Glomerular endothelial cell (primary cell): ENCODE data around the gene REEP6. TPM values are rescaled to one million over a fixed set of nuclear protein-coding genes. Genes with fewer than 3 reads are reported as not detected.
"Not testable (repeated sequence)": the region's sequence is repeated elsewhere in the genome, so short reads cannot be mapped to it uniquely, and the experiment has no call there.

ENCODE experiments used
- DNase-seq: peaks from one replicate; pipeline ENCODE4 v3.0.0-alpha.2; 2011; ENCODE audit warnings: low read depth, low spot score; ENCODE audit errors: extremely low read depth
- total RNA-seq: library from RNA; depleted of rRNA; stranded (reverse); fragments of >200 nt; gene quantifications from 2 replicates; pipeline ENCODE4 v1.2.3, GENCODE V29; 2015

The REEP6 gene
- total RNA-seq, 1 donor from 2014 or later: 4.3 TPM

DNA sequence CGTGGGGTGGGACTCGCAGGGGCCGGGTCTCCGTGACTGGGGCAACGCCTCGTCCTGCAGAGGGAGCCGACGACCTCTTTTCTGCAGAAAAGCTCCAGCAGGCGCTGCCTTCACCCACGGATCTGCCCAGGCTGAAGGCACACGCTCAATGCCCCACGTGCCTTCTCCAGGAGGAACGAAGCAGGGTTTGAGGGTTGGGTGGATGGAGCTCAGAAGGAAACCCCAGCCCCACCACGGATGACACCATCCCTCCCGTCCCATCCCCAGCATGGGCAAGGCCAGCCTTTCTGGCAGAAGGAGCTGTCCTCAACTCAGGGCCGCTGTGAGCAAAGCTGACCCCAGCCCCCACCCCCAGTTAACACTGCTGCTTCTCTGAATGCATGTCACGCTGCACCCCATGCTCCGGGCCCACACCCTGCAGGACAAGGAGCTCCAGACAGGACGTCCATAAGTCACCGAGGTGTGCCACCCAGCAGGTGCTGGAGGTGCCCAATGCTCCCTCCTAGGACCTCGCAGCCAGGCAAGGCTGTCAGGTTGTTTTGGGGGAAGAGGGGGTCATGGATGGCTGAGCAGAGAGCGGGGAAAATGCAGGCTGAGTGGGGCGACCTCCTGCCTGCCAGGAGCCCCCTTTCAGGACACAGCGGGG is 19.3 kb upstream of the REEP6 start:
- DNase-seq: no peak

DNA sequence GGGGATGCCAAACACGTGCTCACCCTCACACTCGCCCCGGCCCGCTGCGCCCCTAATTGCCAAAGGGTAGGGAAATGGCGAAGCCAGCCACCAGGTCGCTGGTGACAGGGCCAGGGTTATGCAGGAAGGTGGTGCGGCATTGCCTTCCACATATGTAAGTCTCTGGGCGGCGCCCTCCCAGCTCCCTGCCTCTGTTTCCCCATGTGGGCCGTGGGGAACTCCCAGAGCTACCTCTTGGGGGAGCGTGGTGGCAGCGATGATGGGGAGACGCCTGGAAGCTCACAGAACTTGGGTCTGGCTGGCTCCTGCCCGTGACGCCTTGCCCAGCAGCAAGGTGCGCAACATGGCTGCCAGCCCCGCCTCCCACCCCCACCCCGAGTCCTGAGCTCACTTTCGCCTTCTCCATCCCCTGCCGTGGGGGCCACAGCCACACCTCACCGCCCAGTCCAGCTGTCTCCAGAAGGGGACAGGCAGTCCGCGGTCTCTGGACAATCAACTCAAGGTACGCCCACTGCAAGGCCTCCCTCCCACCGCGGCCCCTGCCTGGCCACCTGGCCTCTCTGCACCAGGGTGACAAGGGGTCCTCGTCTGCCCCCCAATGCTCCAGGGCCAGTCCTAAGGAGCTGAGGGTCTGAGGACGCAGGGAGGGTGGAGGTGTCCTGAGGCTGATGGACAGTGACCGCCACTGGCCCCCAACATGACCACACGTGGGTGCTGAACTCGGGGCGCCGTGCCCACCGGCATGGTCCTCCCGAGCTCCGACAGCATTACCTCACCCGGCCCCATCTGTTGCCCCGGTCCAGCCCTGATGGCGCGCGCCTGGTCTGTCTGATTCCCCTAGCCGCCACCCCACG is 18.5 kb upstream of the REEP6 start:
- no peak for DNase-seq

DNA sequence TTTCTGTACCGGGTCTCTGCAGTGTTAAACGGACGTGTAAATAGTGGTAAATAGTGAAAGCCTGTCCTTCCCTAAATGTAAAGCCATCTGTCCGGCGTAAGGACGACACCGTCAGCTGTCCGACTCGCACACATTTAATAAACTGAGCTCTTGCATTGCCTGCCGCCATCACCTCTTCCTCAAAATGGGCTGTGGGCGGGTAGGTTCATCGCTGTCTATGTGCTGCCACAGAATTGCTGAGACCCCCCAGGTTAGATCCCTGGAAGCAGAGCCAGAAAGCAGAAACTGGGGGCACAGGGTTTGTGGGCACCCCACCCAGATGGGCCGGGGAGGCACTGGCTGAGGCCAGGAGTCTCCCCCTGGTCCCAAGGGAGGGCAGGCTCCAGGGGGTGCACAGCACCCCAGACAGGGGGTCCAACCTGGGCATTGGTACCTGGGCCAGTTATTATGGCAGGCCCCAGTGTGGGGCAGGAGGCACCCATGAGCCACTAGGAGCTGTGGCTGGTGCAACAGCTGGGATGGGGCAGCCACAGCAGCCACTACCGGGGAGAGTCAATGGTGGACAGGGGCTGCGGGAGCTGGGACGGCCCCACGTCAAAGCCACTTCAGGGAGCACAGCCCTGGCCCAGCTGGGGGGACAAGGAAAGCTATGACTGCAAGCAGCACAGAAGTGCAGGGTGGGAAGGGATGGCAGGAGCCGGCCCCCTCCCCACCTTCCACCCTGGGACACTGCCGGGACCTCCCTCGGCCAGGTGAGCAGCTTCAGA is 17.7 kb upstream of the REEP6 start:
- no peak for DNase-seq

DNA sequence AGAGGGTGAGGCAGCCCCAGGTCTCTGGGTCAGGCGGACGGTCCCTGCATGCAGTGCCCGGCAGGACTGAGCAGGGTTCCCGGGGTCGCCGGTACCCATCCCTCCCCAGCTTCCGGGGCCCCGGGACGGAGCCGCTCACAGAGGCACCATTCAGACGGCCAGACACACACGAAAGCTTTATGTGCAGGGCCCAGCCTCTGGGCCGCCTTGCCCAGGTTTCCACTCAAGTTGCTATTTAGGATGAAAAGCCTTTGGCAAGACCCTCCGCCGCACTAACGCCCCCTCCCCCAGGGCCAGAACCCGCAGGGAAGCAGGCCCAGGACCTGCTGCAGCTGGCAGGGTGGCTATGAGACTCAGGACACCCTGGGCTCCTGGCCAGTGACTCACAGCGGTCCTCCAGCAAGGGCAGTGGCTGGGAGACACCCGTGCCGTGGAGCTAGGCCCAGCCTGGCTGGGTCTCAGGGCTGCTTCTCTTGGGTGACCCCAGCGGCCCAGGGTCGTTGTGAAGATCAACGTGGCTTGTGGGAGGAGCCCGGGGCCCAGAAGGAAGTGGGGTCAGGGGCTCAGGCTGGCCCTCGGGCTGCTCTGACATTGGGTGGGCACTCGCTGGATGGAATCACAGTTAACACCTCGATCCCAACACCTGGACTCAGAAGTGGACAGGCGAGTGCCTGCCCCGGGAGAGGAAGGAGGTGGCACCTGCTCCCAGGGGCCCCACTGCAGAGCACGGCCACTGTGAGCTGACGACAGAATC is 16.8 kb upstream of the REEP6 start:
- no peak for DNase-seq

DNA sequence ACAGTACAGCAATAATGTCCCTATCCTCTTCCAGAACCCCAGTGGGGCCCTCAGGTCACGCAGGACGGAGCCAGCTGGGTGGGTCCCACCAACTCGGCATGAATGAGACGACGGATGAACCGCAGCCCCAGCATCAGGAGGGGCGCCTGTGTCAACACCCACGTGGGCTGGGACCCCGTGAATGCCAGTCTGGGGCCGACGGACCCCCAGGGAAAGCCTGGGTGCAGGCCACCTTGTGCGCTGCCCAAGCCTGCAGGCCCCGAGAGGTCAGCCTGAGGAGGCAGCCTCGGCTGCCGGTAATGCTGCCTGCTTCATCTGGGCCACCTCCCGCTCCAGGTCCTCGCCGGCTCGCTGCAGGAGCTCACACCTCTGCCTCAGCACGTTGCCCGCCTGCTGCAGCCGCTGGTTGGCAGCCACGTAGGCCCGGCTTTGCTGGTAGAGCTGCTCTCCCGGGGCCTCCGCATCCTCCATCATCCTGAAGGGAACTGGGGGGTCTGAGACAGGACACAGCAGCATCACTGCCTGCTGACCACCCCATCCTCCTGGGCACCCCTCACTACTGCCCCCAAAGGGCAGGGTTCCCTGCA is 16.1 kb upstream of the REEP6 start:
- DNase-seq: no peak

DNA sequence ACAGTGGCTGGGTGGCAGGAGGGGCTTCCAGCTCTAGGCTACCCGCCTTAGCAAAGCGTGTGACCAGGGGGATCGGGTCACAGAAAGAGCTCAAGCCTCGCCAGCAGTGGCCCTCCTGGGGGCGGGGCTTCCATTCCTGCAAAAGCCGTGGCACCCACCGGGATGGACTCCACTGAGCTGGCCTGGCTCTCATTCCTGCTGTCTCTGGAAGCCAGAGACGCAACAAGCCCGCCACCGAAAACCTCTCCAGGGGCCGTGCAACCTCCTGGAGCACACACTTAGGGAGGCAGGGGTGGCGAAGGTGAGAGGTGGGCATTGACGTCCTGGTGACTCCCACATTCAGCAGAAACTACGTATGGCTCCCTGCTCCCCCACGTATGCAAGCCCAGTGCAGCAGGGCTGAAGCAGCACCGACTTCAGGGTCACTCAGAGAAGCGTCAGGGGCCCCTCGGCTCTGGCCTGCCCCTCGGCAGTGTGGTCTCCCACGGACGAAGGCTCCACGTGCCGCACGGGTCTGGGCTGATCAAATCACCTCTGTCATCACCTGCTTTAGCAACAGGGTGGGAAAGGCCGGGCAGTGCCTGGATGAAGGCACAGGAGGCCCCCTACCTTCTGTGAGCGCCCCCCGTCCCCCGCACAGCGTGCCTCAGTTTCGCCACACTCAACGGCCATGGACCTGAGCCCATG is 15.1 kb upstream of the REEP6 start:
- no peak for DNase-seq

GRCh38 chr19:1477056-1477455 is 13.9 kb upstream of the REEP6 start:
- DNase-seq: not testable (repeated sequence)

DNA sequence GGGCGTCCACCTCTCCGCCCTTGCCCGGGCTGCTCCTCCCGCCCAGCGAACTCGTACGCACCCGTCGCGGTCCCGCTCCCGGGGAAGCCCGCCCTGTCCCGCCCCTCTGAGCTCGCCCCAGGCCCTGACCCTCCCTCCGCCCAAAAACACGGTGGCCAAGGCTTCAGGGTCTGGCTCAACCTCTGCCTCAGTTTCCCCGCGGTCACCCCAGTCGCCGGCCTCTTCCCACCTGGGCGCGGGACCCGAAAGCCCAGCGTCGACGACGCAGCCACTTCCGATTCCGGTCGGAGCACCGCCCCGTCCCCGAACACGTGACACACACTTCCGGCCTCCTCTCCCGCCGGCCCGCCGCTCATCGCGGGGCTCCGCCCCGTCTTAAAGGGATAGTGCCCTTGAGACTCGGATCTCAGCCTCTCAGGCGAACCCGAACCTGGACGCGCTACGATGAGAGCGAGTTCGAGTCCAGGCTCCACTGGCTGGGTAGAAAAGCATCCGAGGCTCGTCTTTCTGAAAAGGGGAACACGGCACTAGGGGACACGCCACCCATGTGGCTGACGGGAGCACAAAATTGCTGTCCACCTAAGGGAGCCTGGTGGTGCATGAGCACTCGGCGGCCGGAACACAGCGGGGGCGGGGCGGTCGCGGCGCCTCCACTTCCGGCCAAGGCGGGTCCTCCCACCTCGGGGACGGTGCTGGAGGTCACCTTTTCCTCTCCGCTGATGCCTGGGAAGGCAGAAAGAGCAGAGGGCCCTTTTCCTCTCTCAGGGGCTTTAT is 11.9 kb upstream of the REEP6 start, which contains the start of gene C19orf25:
TSS of gene C19orf25 (minus strand) at position 282 of the 774 bp plus-strand sequence. CDS start 312 bp downstream, outside the sequence.
- peak; percentile 52 for DNase-seq

DNA sequence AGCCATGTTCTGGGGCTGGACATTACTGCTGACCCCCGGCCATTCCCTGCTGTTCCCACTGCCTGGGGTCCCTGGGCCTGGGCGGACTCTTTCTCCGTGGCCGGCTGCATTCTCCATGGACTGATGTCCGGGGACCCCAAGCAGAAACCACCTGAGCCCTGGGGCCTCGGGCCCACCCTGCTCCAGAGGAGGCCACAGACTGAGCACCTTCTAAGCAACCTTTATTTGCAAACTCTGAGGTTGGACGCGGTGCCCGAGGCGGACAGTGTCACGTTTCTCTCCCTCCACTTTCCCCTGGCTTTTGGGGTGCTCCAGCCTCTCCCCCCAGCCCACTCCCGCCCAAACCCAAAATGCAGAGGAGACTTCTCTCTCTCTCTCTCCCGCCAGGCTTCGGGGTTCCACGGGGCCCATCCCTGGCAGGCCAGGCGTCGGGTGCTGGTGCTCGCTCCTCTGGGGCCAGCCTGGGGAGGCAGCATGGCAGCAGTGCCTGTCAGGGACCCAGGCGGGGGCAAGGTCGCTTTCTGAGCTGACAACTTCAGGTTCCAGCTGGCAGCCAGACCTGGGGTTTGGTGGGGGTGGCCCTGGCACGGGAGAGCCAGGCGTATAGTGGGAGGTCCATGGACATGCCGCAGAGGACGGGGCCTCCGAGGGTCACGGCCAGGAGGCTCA is 9.6 kb upstream of the REEP6 start:
- no peak for DNase-seq

GRCh38 chr19:1481893-1482360 is 9.1 kb upstream of the REEP6 start:
- no peak for DNase-seq

GRCh38 chr19:1482361-1483130 is 8.4 kb upstream of the REEP6 start:
- DNase-seq: no peak

DNA sequence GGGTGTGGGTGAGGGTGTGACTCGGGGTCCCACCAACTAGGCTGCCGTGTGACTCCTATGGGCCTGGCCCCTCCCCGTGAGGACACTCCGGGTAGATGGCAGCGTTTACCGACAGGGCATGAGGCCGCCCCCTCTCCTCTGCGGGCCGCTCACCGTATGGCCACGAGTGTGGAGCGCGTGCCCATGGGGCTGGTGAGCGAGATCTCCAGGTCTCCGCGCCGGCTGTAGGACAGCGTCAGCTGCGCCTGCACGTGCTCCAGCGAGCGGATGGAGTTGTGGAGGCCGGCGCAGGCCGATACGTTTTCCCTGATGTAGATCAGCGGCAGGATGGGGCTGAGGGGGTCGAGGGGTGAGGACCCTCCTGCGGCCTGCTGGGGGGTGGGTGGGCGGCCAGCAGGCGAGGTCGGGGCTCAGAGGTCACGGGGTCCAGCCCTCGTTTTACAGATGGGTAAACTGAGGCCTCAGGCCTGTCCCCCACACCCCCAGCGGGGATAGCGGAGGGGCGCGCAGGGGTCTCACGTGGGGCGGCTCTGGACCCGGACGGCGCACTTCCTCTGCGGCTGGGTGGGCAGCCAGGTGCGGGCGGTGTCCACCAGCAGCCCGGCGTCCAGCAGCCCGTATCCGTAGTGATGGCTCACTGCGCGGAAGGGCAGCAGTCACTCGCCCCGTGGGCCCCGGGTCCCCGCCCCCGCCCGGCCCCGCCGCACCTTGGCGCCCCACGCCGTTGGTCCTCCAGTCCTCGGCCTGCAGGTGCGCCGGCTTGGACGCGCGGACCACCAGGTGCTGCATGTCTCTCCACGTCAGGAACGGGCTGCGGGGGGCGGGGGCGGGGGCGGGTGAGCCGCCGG is 7.6 kb upstream of the REEP6 start:
- no peak for DNase-seq

DNA sequence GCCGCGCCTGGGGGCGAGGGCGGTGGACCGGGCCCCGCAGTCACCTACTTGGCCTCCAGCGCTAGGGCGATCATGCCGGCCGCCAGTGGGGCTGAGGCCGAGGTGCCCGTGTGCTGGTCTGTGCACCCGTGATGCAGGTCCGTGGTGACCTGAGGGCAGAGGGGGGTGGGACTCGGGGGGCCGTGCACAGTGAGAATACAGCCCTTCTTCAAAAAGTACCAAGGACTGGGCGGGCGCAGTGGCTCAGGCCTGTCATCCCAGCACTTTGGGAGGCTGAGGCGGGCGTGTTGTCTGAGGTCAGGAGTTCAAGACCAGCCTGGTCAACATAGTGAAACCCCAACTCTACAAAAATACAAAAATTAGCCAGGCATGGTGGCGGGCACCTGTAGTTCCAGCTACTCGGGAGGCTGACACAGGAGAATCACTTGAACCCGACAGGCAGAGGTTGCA is 7.0 kb upstream of the REEP6 start:
- DNase-seq: no peak

- DNase-seq: no peak
These were observed 4.0 kb upstream of the REEP6 start for GRCh38 chr19:1486720-1487575.

DNA sequence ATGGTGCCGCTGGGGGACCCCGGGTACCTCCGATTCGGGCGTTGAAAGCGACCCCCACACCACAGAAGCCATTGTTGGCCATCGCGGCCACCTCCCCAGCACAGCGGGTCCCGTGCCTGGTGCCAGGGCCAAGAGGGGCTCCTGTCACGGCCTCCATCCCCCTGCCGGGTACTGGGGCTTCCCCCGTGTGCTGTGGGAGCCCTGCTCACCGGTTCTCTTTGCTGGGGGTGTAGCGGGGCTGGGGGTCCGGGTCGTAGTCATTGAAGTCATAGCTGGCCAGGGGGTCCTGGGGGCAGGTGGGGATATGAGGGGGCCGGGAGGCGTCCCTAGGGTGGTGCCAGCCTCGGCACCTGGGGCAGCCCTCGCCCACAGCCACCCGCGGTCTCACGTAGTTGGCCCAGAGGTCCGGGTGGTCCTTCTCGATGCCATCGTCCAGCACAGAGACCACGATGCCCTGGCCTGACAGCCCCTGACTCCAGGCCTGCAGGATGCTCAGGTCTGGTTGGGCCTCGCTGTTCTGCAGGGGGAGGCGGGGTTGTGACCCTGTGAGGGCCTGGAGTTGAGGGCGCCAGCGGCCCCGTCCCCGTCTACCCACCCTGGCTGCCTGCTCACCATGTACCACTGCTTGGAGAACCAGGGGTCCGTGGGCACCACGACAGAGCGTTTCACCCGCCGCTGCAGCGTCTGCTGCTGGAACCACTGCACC is 3.3 kb upstream of the REEP6 start:
- DNase-seq: no peak
